Measurements from ENCODE around the gene SYTL5.

DNA sequence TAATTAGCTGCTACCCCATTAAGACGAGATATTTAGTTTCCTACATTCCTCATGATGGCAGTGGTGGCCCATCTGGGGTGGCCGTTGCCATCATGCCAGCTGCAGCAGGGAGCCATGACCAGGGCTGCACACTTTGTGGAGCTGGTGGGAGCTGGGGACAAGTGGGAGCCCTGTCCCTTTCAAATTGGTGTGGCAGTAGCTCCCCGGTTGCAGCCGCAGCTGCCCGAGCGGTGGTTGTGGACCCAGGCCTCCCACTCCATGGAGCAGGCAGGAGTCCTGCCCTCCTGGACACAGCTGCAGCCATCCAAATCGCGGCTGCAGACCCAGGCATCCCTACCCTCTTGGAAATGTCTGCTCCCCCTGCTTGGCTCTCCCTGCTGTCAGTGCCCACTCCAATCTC is 9.3 kb upstream of the SYTL5 start:
- TF ChIP-seq EZH2 (IDR thresholded peaks at IDR 0.05) (no peak), POLR2AphosphoS5 (IDR thresholded peaks at IDR 0.05; ENCODE audit: borderline replicate concordance, low read depth, low read length) (no peak)

All from SK-N-MC (cell line).